IMR-90 (cell line): Measurements from ENCODE around the gene HSD17B7. TPM values are rescaled to one million over a fixed set of nuclear protein-coding genes. Genes with fewer than 3 reads are reported as not detected.

Experiments used
- ATAC-seq: fragments of 200-7000 bp; cut with Tn5 transposase; 2 replicates; pipeline ENCODE4 v1.9.1; 2020; ENCODE audit warnings: low read depth, mild to moderate bottlenecking, moderate library complexity
- BruUV-seq: library from RNA; stranded (reverse); fragments of 400-500 nt; replicated peaks from 2 replicates; lab custom pipeline; 2021; lab: Mats Ljungman, UMichigan
- CTCF ChIA-PET: fragments of 300-600 bp; formaldehyde crosslinking; extraction: SDS; loops from one replicate; lab custom pipeline; 2021; ENCODE audit warnings: antibody characterized with exemption; lab: Yijun Ruan, JAX
- POLR2A ChIA-PET: fragments of 300-600 bp; sonication (Branson Sonifier 250); formaldehyde crosslinking; loops from one replicate; lab custom pipeline; 2022; ENCODE audit warnings: antibody characterized with exemption; ENCODE audit not compliant: unreplicated experiment; lab: Charles Lee
- DNase-seq: peaks from one replicate; pipeline ENCODE4 v3.0.0; 2013
- H2AFZ ChIP-seq: replicated peaks from 2 replicates; pipeline ENCODE3; 2013; ENCODE audit warnings: low read length, mild to moderate bottlenecking; ENCODE audit not compliant: poor library complexity
- H2AK5ac ChIP-seq: 2 replicates; pipeline ENCODE4 v1.6.1; 2013; ENCODE audit warnings: low read depth, low read length, inconsistent platforms
- H2AK9ac ChIP-seq: replicated peaks from 2 replicates; pipeline ENCODE3; 2013; ENCODE audit warnings: mild to moderate bottlenecking, low read depth, low read length, moderate library complexity; ENCODE audit not compliant: poor library complexity
- H2BK120ac ChIP-seq: 2 replicates; pipeline ENCODE4 v1.6.1; 2013; ENCODE audit warnings: low read depth, low read length, inconsistent platforms
- H2BK15ac ChIP-seq: 3 replicates; pipeline ENCODE4 v1.6.1; 2013; ENCODE audit warnings: low read depth, low read length, inconsistent platforms
- H2BK20ac ChIP-seq: 2 replicates; pipeline ENCODE4 v1.6.1; 2013; ENCODE audit warnings: low read depth, mild to moderate bottlenecking, inconsistent platforms, low read length, moderate library complexity
- H2BK5ac ChIP-seq: 2 replicates; pipeline ENCODE4 v1.6.1; 2013; ENCODE audit warnings: mild to moderate bottlenecking, low read depth, low read length, inconsistent platforms; ENCODE audit not compliant: poor library complexity, severe bottlenecking
- H3K14ac ChIP-seq: replicated peaks from 2 replicates; pipeline ENCODE4 v1.6.1; 2013; ENCODE audit warnings: low read depth, low read length, inconsistent platforms
- H3K18ac ChIP-seq: 2 replicates; pipeline ENCODE4 v1.6.1; 2013; ENCODE audit warnings: low read depth, low read length, control low read depth
- H3K23ac ChIP-seq: 2 replicates; pipeline ENCODE4 v1.6.1; 2013; ENCODE audit warnings: low read depth, low read length, inconsistent platforms
- H3K27ac ChIP-seq: 2 replicates; pipeline ENCODE4 v1.5.1; 2013; ENCODE audit warnings: mild to moderate bottlenecking, control low read depth, low read length; ENCODE audit not compliant: insufficient read depth
- H3K27me3 ChIP-seq: 2 replicates; pipeline ENCODE4 v1.6.1; 2013; ENCODE audit warnings: low read length; ENCODE audit not compliant: control insufficient read depth, insufficient read depth
- H3K36me3 ChIP-seq: 2 replicates; pipeline ENCODE4 v1.6.1; 2013; ENCODE audit warnings: low read length, mixed read lengths; ENCODE audit not compliant: control insufficient read depth, insufficient read depth
- H3K4ac ChIP-seq: 2 replicates; pipeline ENCODE4 v1.6.1; 2013; ENCODE audit warnings: low read depth, low read length, inconsistent platforms
- H3K4me1 ChIP-seq: 2 replicates; pipeline ENCODE4 v1.6.1; 2013; ENCODE audit warnings: low read length, mixed read lengths; ENCODE audit not compliant: control insufficient read depth, insufficient read depth
- H3K4me2 ChIP-seq: 2 replicates; pipeline ENCODE4 v1.6.1; 2013; ENCODE audit warnings: low read depth, mild to moderate bottlenecking, control low read depth, low read length, moderate library complexity
- H3K4me3 ChIP-seq: 2 replicates; pipeline ENCODE4 v1.5.1; 2013; ENCODE audit warnings: low read depth, mild to moderate bottlenecking, control low read depth, low read length, moderate library complexity; ENCODE audit not compliant: insufficient read depth
- H3K56ac ChIP-seq: 2 replicates; pipeline ENCODE4 v1.6.1; 2013; ENCODE audit warnings: low read length, inconsistent platforms; ENCODE audit not compliant: insufficient read depth; ENCODE audit errors: extremely low read depth
- H3K79me1 ChIP-seq, 2 experiments: 2 replicates each; pipeline ENCODE4 v1.6.1; 2013; ENCODE audit warnings: low read length in 2 of 2, inconsistent platforms in 1 of 2, low read depth in 1 of 2
- H3K9ac ChIP-seq: 2 replicates; pipeline ENCODE4 v1.6.1; 2013; ENCODE audit warnings: low read depth, low read length, control low read depth
- H3K9me1 ChIP-seq: 2 replicates; pipeline ENCODE4 v1.6.1; 2013; ENCODE audit warnings: low read length, inconsistent platforms; ENCODE audit not compliant: insufficient read depth
- H3K9me3 ChIP-seq: 2 replicates; pipeline ENCODE4 v1.6.1; 2013; ENCODE audit warnings: low read length; ENCODE audit not compliant: control insufficient read depth, insufficient read depth
- H4K20me1 ChIP-seq: 2 replicates; pipeline ENCODE4 v1.6.1; 2013; ENCODE audit warnings: low read length, inconsistent platforms; ENCODE audit not compliant: insufficient read depth
- H4K5ac ChIP-seq: 2 replicates; pipeline ENCODE4 v1.6.1; 2013; ENCODE audit warnings: mild to moderate bottlenecking, low read depth, low read length, control low read depth
- H4K8ac ChIP-seq, 2 experiments: 2 replicates each; pipeline ENCODE4 v1.6.1; 2013; ENCODE audit warnings: low read depth in 2 of 2, low read length in 2 of 2, control low read depth in 1 of 2, inconsistent platforms in 1 of 2
- H4K91ac ChIP-seq: 2 replicates; pipeline ENCODE4 v1.6.1; 2013; ENCODE audit warnings: low read depth, low read length, inconsistent platforms; ENCODE audit not compliant: insufficient read depth
- BHLHE40 ChIP-seq: fragments of 150-350 bp; IDR thresholded peaks from 2 replicates; pipeline ENCODE4 v1.6.1; 2016; ENCODE audit warnings: mild to moderate bottlenecking, low read depth, low read length
- CHD1 ChIP-seq: IDR thresholded peaks from 2 replicates; pipeline ENCODE4 v1.6.1; 2012; ENCODE audit warnings: low read depth, low read length, improper control_type of control experiment
- FOS ChIP-seq: fragments of 150-350 bp; IDR thresholded peaks from 2 replicates; pipeline ENCODE4 v1.6.1; 2016; ENCODE audit warnings: low read depth, low read length
- MAFK ChIP-seq: IDR thresholded peaks from 2 replicates; pipeline ENCODE4 v1.6.1; 2012; ENCODE audit warnings: low read depth, low read length, improper control_type of control experiment
- MAZ ChIP-seq: IDR thresholded peaks from 2 replicates; pipeline ENCODE4 v1.6.1; 2012; ENCODE audit warnings: low read depth, mild to moderate bottlenecking, low read length, improper control_type of control experiment, moderate library complexity, borderline replicate concordance
- NFE2L2 ChIP-seq: fragments of 150-350 bp; IDR thresholded peaks from 2 replicates; pipeline ENCODE4 v1.6.1; 2016; ENCODE audit warnings: low read depth, mild to moderate bottlenecking, low read length
- POLR2A ChIP-seq: IDR thresholded peaks from 2 replicates; pipeline ENCODE4 v1.6.1; 2012; ENCODE audit warnings: mild to moderate bottlenecking, low read depth, low read length
- RAD21 ChIP-seq: IDR thresholded peaks from 2 replicates; pipeline ENCODE4 v1.6.1; 2012; ENCODE audit warnings: low read length, improper control_type of control experiment
- RCOR1 ChIP-seq: IDR thresholded peaks from 2 replicates; pipeline ENCODE4 v1.6.1; 2012; ENCODE audit warnings: mild to moderate bottlenecking, low read length, improper control_type of control experiment; ENCODE audit not compliant: insufficient replicate concordance
- RFX5 ChIP-seq: IDR thresholded peaks from 2 replicates; pipeline ENCODE4 v1.8.0; 2012; ENCODE audit warnings: low read depth, mild to moderate bottlenecking, low read length, moderate library complexity
- SMC3 ChIP-seq: fragments of 150-350 bp; IDR thresholded peaks from 2 replicates; pipeline ENCODE4 v1.6.1; 2016; ENCODE audit warnings: low read depth, mild to moderate bottlenecking, antibody characterized with exemption, low read length, moderate library complexity
- WGBS, 2 experiments: methylation state at CpG; one replicate each; pipeline versions ENCODE4 v1.1.5 to v1.1.7; 2013; ENCODE audit warnings: missing lambda C conversion rate in 2 of 2; ENCODE audit not compliant: insufficient read length in 1 of 2; ENCODE audit errors: extremely low coverage in 2 of 2; 5-methylcytosine and 5-hydroxymethylcytosine counted together
- dilution Hi-C: fragments of 300-500 bp; cut with HindIII; formaldehyde crosslinking; loops from one replicate; pipeline ENCODE4 v1.14.3; 2018; ENCODE audit warnings: low sequenced_read_pairs; ENCODE audit not compliant: unreplicated experiment
- in situ Hi-C: fragments of 300-500 bp; cut with MboI; formaldehyde crosslinking; loops from 3 replicates; pipeline ENCODE4 v1.14.3; 2019; ENCODE audit warnings: low sequenced_read_pairs, inconsistent platforms, mixed read lengths
- intact Hi-C: fragments of 100-400 bp; cut with micrococcal nuclease; formaldehyde crosslinking; loops from 2 replicates; pipeline ENCODE4 v1.10.0; 2022
- polyA plus RNA-seq, 3 experiments: library from polyadenylated mRNA; depleted of rRNA; stranded (reverse); fragments of >200 nt; gene quantifications; 2 replicates each; pipeline ENCODE4 v1.2.3, GENCODE V29; 2012; ENCODE audit warnings: low replicate concordance in 1 of 3
- total RNA-seq: library from RNA; depleted of rRNA; stranded (reverse); fragments of >200 nt; gene quantifications from 2 replicates; pipeline ENCODE4 v1.2.3, GENCODE V29; 2012
- TF ChIP-seq, protein P1 (sequence below): fragments of 150-350 bp; IDR thresholded peaks from 2 replicates; pipeline ENCODE4 v1.6.1; 2017; ENCODE audit warnings: mild to moderate bottlenecking, antibody characterized with exemption, low read length, low read depth
- TF ChIP-seq, protein P2 (sequence below): conservative IDR thresholded peaks from 2 replicates; pipeline ENCODE4 v1.5.1; 2012; ENCODE audit warnings: mild to moderate bottlenecking, low read depth, low read length, improper control_type of control experiment
- TF ChIP-seq, protein P3 (sequence below): fragments of 150-350 bp; IDR thresholded peaks from 2 replicates; pipeline ENCODE4 v1.6.1; 2016; ENCODE audit warnings: low read depth, mild to moderate bottlenecking, low read length, moderate library complexity, borderline replicate concordance

Gene HSD17B7
- total and polyA plus RNA-seq, 2 of the 4 experiments (the other 2 are of a cell fraction), result 10.6 to 17.7 TPM

DNA sequence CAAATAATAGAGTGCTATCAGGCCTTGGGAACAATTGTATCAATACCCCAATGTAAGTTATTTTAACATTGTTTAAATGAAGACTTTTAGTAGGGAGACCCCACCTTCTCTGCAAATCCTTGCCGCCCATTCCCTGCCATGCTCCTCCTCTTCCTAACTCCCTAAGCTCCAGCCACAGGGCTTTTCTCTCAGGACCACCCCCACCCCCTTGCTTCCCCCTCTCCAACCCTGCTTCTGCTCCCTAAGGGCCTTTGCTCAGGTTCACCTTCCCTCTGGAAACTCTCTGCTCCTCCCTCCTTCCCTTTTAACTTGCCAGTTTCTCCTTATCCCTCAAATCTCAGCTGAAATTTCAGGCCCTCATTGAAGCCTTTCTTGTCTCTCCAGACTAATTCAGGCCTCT is 53.7 kb downstream of the HSD17B7 start:
- Histone ChIP-seq H3K27ac (no peak overlapping the region), H4K5ac (no peak overlapping the region), H3K9me3 (0 out of 2 replicates have a peak, but pooled peaks cover 2% of the 10 kb centered on the region), H3K4me2 (no peak overlapping the region), H3K14ac (no peak overlapping the region), H2BK5ac (no peak overlapping the region), H3K27me3 (no peaks in the 10 kb centered on the region), H3K79me1 (no peaks in the 10 kb centered on the region), H4K91ac (no peak overlapping the region), H3K18ac (no peak overlapping the region), H2BK120ac (no peak overlapping the region), H2BK15ac (no peak overlapping the region), H3K23ac (no peak overlapping the region), H2AK9ac (no peak overlapping the region), H3K56ac (no peak overlapping the region), H3K4me1 (peaks cover 6% of the 10 kb centered on the region; the same call in 1 of the 2 replicates), H2BK20ac (no peak overlapping the region), H3K36me3 (no peaks in the 10 kb centered on the region), H2AFZ (no peak overlapping the region), H3K9me1 (peaks cover 5% of the 10 kb centered on the region), H3K9ac (no peak overlapping the region), H4K8ac (no peak overlapping the region), H3K4me3 (no peak overlapping the region), H3K4ac (no peak overlapping the region), H2AK5ac (no peak overlapping the region), H4K20me1 (no peaks in the 10 kb centered on the region)
- dilution Hi-C loops, result no loop called here
- intact Hi-C loops, result no loop called here
- ChIA-PET CTCF (interaction anchor here (0.5 kb wide), 1 partner anchor 452 kb away, joined by 5 read pairs; no protein-coding TSS in a partner anchor), POLR2A (no interaction called here)
- 100% methylated on average over 1 of the region's 1 CpG; no CpG with 5 or more reads in 1 of the 2 experiments for WGBS, 2 experiments
- DNase-seq (no peak), ATAC-seq (no peak)
- in situ Hi-C loops, result no loop called here
- BruUV-seq, result no TSS peak
- TF ChIP-seq MAFK (no peak), RCOR1 (no peak), RFX5 (no peak), FOS (no peak), POLR2A (no peak), BHLHE40 (no peak), NFE2L2 (no peak), MAZ (no peak), SMC3 (no peak), CHD1 (no peak), RAD21 (no peak)
- TF ChIP-seq, protein P1, sequence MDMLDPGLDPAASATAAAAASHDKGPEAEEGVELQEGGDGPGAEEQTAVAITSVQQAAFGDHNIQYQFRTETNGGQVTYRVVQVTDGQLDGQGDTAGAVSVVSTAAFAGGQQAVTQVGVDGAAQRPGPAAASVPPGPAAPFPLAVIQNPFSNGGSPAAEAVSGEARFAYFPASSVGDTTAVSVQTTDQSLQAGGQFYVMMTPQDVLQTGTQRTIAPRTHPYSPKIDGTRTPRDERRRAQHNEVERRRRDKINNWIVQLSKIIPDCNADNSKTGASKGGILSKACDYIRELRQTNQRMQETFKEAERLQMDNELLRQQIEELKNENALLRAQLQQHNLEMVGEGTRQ, result no peak
- TF ChIP-seq, protein P2, sequence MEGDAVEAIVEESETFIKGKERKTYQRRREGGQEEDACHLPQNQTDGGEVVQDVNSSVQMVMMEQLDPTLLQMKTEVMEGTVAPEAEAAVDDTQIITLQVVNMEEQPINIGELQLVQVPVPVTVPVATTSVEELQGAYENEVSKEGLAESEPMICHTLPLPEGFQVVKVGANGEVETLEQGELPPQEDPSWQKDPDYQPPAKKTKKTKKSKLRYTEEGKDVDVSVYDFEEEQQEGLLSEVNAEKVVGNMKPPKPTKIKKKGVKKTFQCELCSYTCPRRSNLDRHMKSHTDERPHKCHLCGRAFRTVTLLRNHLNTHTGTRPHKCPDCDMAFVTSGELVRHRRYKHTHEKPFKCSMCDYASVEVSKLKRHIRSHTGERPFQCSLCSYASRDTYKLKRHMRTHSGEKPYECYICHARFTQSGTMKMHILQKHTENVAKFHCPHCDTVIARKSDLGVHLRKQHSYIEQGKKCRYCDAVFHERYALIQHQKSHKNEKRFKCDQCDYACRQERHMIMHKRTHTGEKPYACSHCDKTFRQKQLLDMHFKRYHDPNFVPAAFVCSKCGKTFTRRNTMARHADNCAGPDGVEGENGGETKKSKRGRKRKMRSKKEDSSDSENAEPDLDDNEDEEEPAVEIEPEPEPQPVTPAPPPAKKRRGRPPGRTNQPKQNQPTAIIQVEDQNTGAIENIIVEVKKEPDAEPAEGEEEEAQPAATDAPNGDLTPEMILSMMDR, result no peak
- TF ChIP-seq, protein P3, sequence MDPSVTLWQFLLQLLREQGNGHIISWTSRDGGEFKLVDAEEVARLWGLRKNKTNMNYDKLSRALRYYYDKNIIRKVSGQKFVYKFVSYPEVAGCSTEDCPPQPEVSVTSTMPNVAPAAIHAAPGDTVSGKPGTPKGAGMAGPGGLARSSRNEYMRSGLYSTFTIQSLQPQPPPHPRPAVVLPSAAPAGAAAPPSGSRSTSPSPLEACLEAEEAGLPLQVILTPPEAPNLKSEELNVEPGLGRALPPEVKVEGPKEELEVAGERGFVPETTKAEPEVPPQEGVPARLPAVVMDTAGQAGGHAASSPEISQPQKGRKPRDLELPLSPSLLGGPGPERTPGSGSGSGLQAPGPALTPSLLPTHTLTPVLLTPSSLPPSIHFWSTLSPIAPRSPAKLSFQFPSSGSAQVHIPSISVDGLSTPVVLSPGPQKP, result no peak
